TTC549 (cell line): ENCODE results near the gene SURF6.
"Not testable (repeated sequence)": the region's sequence is repeated elsewhere in the genome, so short reads cannot be mapped to it uniquely, and the experiment has no call there.

ENCODE experiments used
- FAIRE-seq: peaks from 2 replicates; lab custom pipeline; 2012; peaks lifted over from hg19 to GRCh38; lab: Jason Lieb, UNC

SURF6 gene

DNA sequence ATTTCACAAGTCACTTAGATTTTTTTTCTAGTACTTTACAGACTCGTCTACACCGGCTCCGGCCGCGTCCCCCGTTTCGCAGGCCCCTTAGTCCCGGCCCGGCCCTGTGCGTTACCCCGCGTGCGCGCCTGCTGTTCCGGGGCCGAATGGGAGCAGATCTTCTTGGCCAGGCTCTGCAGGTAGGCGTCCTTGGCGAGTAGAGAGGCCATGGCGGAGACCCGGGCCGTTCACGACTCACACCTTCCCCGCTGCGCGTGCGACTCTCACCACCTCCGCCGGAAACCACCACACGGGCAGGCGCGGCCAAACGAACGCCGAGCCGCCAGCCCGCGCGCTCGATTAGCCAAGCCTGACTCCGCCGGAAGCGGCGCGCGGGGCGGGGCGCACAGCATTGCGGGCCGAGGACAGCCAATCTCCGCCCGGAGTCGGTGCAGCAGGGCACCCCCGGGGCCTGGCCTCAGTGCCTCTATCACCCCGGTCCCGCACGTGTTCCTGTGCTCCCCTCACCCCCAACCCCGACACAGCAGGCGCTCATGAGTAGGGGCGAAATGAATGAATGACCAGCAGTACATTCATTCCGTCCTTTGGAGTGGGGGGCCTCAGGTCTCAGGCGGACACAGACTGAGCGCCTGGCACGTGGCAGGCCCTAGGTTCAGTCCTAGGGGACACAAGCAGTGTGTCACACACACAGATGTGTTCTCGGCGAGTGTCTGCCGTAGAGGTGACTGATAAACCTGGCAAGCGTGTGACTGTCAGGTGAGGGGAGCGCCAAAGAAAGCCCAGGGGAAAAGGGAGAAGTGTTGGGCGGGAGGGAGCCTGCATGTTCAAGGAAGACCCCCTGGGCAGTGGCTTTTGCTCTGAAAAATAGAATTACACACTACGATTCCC is at the start of gene SURF6:
SURF6 (minus strand) TSS at position 265 of the 888 bp plus-strand sequence; CDS start at position 209, 56 bp downstream.
- no peak for FAIRE-seq

DNA sequence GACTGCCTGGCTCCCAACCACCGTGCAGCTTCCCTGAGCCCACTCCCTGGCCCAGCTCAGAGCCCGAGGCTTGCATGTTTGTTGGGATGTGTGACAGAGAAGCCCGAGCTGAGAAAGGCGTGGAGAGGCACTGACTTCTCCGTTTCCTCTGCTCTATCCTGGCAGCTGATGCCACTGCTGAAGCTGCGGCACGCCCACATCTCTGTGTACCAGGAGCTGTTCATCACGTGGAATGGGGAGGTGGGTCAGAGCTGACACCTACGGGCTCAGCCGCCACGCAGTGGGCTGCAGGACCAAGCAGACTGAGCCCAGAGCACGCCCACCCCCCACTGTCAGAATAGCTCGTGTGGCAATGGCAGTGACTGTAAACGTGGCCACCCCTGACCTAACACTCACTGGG is 49.5 kb upstream of the SURF6 start:
- no peak for FAIRE-seq

DNA sequence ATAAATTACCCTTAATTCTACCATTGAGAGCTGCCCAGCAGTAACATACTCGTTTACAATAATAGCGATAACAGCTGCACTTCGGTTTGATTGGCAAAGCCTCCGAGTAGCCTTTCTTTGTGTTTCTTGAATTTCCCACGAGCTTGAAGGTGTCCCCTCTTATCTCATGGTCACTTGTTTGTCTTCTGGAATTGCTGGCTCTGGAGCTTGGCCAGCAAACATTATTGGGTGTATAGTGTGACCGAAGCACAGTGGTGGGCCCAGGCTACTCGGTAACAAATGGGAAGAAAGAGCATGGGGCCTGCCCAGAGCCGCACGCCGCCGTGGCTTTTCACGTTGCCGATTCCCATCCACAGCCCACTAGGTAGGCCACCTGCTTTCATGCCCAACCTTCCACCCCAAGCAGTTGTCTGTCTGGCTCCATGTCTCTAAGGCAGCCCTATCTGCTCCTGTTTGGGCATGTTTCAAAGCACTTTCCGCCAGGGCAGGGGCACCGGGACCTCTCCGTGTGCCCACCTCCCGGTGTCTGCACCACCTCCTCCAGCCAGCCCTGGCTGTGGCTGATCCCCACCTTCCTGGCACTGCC is 48.8 kb upstream of the SURF6 start:
- no peak for FAIRE-seq

DNA sequence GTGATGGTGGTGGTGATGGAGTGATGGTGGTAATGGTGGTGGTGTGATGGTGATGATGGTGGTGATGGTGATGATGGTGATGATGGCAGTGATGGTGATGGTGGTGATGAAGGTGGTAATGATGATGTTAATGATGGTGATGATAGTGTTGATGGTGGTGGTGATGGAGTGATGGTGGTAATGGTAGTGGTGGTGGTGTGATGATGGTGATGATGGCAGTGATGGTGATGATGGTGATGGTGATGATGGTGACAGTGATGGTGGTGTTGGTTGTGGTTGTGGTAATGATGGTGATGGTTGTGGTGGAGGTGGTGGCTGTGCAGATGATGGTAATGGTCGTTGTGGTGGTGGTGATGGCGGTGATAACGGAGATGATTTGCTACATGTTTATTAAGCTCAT is 47.5 kb upstream of the SURF6 start:
- FAIRE-seq = no peak

DNA sequence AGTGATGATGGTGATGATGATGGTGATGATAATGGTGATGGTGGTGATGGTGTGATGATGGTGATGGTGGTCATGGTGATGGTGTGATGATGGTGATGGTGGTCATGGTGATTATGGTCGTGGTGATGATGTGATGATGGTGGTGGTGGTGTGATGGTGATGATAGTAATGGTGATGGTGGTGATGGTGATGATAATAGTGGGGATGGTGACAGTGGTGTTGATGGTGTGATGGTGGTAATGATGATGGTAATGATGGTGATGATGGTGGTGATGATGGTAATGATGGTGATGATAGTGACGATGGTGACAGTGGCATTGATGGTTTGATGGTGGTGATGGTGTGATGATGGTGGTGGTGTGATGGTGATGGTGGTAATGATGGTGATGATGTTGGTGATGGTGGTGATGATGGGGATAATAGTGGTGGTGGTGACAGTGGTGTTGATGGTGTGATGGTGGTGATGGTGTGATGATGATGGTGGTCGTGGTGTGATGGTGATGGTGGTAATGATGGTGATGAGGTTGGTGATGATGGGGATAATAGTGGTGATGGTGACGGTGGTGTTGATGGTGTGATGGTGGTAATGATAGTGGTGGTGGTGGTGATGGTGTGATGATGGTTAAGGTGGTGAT is 46.6 kb upstream of the SURF6 start:
- no peak for FAIRE-seq

DNA sequence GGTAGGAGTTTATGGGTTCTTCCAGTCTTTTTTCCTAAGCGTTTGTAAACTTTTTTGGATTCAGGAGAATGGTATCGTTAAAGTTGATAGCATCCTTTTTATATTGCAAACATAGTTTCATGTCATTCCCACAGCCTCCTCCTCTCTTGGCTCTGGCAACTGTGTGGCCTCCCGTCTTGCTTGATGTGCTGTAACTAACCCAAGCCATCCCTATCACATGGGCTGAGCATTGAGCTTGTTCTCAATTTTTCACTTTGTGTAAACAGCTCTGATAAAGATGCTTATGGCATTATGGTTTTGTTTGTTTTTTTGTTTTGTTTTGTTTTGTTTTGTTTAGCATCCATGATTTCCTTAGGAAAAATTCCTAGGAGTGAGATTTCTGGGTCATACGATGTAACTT is 44.7 kb upstream of the SURF6 start:
- no peak for FAIRE-seq

DNA sequence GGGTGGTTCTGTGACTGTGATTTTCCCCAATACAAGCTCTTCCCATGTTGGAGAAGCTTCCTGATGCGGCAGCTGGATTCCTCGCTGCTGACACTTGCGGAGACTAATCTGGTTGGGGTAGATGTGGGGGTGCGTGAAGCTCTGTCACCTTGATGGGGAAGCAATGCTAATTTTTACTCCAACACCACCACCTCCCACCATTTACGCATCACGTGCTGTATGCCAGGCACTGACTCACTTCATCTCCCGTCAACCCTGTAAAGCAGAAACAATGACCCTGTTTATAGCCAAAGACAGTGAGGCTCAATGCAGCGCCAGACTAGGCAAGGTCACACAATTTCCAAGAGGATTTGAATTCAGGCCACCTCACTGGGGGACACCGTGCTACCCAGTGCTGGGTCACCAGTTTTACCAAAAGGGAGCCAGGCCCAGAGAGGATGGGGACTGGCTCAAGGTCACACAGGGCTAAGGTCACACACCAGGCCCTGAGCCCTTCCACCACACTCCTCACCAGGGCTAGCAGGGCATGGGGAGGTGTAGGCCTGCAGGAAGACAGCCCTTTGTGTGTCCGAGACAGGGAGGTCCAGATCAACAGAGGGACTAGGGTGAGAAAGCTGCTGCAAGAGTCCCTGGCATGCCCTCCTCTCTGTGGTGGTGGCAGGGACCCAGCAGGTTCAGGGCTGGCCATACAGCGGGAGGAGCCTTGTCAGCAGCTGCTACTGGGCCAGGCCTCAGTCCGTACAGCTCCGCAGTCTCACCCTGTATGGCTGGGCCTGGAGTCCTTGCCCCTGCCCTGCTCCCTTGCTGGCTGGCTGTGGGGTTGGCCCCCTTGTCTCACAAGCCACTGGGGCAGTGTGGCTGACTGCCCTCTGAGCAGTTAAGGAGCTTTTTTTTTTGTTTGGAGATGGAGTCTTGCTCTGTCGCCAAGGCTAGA is 43.4 kb upstream of the SURF6 start:
- no peak for FAIRE-seq

DNA sequence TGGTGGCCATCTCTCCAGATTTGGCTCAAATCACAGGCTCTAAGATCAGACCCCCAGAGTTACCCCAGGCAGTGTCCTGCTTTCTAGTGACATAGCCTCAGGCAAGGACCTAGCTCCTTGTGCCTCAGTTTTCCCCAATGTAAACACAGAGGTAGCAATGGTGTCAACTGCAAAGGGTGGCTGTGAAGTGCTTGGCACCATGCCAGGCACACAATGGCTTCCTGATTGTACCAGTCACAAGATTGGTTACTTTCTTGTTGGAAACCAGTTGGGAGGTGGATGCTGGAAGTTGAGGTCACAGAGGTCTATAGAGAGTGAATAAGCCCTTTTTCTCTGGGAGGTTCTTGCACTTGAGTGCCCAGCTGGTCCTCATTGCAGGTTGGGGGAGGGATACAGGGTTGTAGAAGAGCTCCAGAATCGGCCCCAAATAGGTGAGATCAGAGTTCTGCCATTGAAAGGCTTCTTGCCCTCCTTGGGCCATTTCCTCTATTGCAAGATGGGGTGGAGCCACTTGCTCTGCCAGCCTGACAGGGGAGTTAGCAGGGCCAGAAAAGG is 42.5 kb upstream of the SURF6 start:
- FAIRE-seq = no peak

DNA sequence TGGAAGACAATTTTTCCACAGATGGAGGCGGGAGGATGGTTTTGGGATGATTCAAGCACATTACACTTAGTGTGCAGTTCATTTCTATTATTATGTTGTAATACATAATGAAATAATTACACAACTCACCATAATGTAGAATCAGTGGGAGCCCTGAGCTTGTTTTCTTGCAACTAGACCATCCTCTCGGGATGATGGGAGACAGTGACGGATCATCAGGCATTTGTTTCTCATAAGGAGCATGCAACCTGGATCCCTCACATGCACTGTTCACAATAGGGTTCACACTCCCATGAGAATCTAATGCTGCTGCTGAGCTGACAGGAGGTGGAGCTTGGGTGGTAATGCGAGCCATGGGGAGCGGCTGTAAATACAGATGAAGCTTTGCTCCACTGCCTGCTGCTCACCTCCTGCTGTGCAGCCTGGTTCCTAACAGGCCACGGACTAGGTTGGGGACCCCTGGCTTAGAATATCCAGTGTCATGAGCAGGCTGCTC is 41.8 kb upstream of the SURF6 start:
- no peak for FAIRE-seq

DNA sequence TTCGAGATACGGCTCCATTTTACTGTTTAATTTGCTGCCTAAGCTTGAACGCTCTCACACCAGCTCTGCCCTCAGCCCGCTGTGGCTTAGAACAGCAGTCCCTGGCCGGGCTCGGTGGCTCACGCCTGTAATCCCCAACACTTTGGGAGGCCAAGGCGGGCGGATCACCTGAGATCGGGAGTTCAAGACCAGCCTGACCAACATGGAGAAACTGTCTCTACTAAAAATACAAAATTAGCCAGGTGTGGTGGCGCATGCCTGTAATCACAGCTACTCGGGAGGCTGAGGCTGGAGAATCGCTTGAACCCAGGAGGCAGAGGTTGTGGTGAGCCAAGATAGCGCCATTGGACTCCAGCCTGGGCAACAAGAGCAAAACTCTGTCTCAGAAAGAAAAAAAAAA is 41.3 kb upstream of the SURF6 start:
- FAIRE-seq = not testable (repeated sequence)

DNA sequence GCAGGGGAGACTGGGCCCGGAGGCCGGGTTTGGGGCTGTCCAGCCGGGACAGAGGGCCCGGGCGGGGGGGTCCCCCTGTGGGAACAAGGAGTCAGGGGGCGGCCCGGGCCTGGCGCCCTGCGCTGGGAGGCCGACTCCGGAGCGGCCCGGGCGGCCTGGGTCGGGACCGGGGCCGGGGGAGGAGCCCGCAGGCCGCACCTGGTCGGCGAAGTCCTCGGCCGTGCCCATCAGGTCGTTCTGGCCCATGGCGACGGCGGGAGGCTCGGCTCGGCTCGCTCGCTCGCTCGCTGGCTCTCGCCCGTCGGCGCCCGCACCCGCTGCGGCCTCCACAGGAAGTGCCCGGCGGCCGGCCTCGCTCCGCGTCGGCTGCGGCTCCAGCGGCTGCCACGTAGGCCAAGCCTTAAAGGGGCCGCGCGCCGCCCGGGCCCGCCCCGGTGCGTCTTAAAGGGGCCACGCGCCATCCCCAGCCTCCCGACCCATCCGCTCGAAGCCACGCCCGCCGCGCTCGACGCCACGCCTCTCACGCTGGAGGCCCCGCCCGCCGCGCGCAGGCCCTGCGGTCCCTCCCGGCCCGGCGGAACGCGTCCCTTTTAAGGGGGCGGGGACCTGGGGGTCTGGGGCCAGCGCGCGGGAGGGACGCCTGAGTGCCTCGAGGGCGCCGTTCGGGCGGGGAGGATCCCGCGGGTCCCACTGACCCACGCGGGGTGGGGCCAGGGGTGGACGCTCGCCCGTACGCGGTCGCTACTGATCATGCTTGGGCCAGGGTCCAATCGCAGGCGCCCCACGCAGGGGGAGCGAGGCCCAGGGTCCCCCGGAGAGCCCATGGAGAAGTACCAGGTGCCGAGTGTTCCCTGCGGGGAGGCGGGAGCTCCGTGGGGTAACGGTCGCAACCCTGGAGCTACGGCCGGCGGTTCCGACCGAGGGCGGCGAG is 40.0 kb upstream of the SURF6 start, which contains the start of the genes STKLD1 and SURF4:
STKLD1 (plus strand) TSS at position 643 of the 931 bp plus-strand sequence; CDS start at position 751, 108 bp downstream.
SURF4 (minus strand) TSS at position 337 of the 931 bp plus-strand sequence; CDS start at position 246, 91 bp downstream.
- no peak for FAIRE-seq

DNA sequence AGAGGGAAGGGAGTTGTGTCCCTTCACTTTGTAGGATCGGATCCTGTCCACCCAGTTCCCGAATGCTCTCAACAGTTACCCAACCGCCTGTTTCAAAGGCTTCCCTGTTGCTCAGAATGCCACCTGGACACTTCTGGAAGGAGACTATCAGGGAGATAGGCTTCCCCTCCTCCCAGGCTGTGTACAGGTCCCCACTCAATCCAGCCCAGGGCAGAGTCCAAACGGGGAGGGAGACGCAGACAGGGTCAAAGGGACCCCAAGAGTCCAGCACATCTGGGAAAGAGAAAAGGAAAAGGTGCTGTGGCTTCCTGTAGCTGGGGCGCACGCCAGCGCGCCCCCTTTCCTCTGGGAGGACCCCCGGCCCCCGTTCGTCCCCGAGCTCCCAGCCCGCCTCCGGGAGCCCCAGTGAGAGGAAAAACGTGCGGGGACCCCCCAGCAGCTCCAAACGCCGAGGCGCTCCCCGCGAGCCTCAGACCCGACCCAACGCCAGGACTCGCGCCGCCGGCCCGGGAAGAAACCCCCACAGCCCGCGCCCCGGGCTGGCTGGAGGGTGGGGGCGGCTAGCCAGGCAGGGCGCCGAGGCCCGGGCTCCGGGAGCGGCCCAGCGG is 39.2 kb upstream of the SURF6 start:
- no peak for FAIRE-seq

DNA sequence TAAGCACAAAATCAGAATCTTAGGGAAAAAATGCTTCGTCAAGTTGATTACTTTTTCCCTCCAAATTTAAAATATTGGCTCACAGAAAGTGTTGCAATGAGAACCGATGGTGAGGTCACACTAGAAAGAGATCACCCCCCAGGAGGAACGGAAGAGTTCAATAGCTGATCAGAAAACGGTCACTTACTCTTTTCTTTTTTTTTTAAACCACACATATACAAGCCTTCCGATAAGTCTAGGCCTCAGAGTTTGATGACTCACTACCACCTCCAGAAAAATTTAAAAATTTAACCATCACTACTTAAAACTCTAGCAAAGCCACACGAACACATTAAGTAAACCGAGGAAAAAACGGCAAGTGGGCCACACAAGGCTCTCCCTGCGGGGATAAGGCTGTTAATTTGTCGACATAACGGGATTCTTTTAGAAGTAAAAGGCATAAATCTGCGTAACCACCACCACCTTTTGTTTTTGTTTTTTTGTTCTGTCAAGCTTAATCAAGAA is 38.7 kb upstream of the SURF6 start:
- no peak for FAIRE-seq

DNA sequence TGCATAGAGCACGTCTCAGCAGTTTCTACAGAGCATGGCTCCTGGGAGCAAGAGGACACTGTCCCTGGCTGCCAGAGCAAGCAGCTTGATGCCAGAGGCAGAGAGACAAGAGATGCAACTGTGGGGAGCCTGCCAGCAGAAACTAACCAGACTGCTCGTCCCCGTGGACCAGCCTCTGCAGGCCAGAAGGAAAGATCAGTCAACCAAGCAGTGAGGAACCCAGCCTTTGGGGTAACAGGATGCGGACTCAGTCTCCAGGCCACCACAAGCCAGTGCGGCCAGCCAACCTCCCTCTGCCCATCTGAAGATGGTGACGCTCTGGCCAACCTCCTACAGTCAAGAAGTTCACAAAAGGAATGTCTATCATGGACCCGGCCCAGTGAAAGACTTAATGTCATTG is 36.2 kb upstream of the SURF6 start:
- no peak for FAIRE-seq

DNA sequence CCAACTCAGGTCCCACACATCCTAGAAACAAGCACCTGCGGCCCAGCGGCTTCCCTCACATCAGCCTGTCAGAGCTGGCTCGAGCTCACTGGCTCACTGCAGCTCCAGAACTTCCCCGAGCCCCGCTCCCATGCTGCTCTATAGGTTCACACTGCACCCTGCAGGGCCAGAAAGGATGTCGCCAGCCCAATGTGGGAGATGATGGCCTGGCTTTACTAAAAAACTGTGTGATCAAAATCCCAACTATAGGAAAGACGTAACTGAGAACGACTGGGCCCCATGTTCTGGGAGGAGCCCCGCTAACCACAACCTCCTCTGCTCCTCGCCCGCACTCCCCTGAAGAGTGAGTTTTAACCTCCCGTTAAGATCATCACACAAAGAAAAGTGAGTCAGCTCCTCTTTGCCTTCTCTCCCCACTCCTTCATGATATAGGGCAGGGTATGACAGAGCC is 35.3 kb upstream of the SURF6 start:
- no peak for FAIRE-seq

DNA sequence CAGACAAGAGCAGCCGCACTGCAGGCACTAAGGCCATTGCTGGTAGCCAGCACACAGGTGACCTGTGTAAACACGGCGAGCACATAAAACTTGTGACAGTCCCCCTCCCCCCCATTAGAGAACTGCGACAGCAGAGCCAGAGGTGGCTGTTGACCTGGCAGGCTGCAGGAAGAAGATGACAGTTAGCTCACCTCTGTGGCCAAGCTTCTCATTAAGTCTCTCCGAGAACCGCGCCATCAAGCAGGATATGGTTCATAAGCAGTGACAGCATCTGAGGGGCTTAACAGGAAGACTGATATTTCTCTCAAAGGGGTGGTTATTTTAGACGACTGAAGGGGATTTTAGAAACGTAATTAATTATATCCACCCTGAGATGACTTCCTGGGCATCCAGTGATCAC is 34.7 kb upstream of the SURF6 start:
- no peak for FAIRE-seq

DNA sequence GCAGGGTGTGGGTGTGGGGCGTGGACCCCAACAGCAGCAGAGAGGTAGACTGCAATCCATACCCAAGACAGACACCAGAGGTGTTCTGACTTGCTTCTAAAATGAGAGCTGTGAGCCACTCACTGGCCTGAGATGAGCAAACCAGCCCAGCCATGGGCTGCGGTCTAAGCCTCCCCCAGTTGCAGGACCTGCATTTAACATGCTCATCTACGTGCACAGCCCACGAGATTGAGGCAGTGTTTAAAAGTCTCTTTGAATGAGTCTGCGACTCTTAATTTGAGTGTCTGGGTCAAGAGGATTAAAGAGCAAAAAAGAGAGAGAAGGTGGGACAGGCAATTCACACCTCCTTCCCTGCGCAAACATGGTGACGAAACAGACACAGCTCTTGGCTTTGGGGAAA is 33.9 kb upstream of the SURF6 start:
- FAIRE-seq = no peak

DNA sequence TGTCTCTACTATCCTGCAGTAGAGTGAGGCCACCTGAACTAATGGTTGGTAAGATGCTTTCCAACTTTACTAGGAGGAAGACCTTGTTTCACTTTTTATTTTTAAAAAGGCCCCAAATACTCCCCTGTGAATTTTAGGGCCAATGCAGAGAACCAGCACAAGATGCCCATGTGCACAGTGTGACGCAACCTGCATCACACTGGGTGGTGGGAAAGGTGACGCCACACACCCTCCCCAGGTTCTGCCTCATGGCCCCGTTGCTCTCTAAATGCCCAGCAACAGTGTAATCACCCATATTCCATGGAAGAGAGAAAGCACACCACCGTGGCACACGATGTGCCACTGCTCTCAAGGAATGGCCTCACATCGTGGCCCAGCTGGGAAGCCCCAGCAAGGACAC is 33.4 kb upstream of the SURF6 start:
- no peak for FAIRE-seq

DNA sequence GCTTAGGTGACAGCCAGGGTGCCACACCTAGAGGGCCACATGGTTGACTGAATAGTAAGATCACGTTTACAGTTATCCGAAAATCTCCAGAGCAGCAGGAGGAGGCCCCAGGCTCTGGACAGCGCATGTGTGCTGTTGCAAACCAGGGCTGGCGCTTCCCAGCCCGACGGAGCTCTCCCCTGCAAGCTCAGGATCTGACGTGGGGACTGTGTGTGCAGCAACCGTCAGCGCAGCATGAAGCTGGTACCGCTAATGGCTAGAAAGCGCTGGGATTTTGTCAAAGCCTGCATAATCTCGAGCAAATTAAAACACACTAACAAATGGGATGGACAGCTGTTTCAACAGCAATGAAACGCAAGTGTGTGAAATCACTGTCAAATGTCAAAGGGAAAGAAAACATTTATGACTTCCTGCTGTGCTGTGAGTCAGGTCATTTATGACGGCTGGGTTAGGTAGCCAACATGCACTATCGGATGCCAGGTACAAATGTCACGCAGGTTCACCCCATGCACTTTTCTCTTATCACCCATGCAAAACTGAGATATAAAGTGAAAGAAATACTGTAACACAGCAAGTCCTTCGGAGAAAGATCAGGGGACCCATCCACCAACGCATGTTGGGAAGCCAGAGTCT is 32.4 kb upstream of the SURF6 start:
- no peak for FAIRE-seq
